ENCODE measurements around the gene ACADS.

The ACADS gene

GRCh38 chr12:120685522-120685921 is 40.1 kb upstream of the ACADS start:
- TF ChIP-seq CTCF (IDR thresholded peaks at IDR 0.05; ENCODE audit: control extremely low read depth, extremely low read depth, low read depth, missing control alignments): no peak
- ChIA-PET POLR2A (interaction anchor here (2.0 kb wide), 1 partner anchor 484 kb away, joined by 8 read pairs; the partner anchor contains the start of gene RPLP0), CTCF (interaction anchor here (1.4 to 2.5 kb wide), 3 partner anchors 37 to 286 kb away, joined by 3 to 9 read pairs (median 4); no protein-coding TSS in a partner anchor)
- no peak for DNase-seq (ENCODE audit: extremely low spot score)

- TF ChIP-seq CTCF (IDR thresholded peaks at IDR 0.05; ENCODE audit: control extremely low read depth, extremely low read depth, low read depth, missing control alignments): no peak
- CTCF ChIA-PET: interaction anchor here (0.7 to 6.1 kb wide), 10 partner anchors 10 to 374 kb away, joined by 3 to 50 read pairs (median 4); no protein-coding TSS in a partner anchor
- POLR2A ChIA-PET: interaction anchor here (0.5 to 2.0 kb wide), 2 partner anchors 485 to 876 kb away, joined by 5 to 8 read pairs; partner anchors contain the start of gene RPLP0
- peak; percentile 93 for DNase-seq (ENCODE audit: extremely low spot score)
These were observed 39.4 kb upstream of the ACADS start for GRCh38 chr12:120686151-120686689.

- peak; percentile 99 for DNase-seq (ENCODE audit: extremely low spot score)
- TF ChIP-seq CTCF (IDR thresholded peaks at IDR 0.05; ENCODE audit: control extremely low read depth, extremely low read depth, low read depth, missing control alignments): peak; percentile 52
- ChIA-PET CTCF (interaction anchor here (0.7 to 6.1 kb wide), 13 partner anchors 11 to 373 kb away, joined by 3 to 50 read pairs (median 4); partner anchors contain the start of gene UNC119B), POLR2A (interaction anchor here (0.5 to 2.0 kb wide), 4 partner anchors 11 to 875 kb away, joined by 3 to 8 read pairs (median 4); partner anchors contain the start of gene RPLP0)
These were observed 38.7 kb upstream of the ACADS start, which contains the start of gene MLEC for GRCh38 chr12:120686690-120687577. TSS of gene MLEC (plus strand) at chr12:120687149. CDS start at chr12:120687297, 148 bp downstream.

- ChIA-PET POLR2A (interaction anchor here (1.0 to 2.0 kb wide), 2 partner anchors 13 to 487 kb away, joined by 3 to 8 read pairs; partner anchors contain the start of gene RPLP0), CTCF (interaction anchor here (0.8 to 6.1 kb wide), 9 partner anchors 9 to 40 kb away, joined by 3 to 50 read pairs (median 4); partner anchors contain the start of gene UNC119B)
- no peak for TF ChIP-seq CTCF (IDR thresholded peaks at IDR 0.05; ENCODE audit: control extremely low read depth, extremely low read depth, low read depth, missing control alignments)
- DNase-seq (ENCODE audit: extremely low spot score): no peak
These were observed 37.9 kb upstream of the ACADS start for GRCh38 chr12:120687578-120688289.

- ChIA-PET POLR2A (no interaction called here), CTCF (interaction anchor here (0.8 to 6.1 kb wide), 11 partner anchors 10 to 44 kb away, joined by 3 to 50 read pairs (median 4); partner anchors contain the start of gene UNC119B)
- DNase-seq (ENCODE audit: extremely low spot score): no peak
These were observed 37.0 kb upstream of the ACADS start for GRCh38 chr12:120688527-120689071.

More at GRCh38 chr12:120688527-120689071, 37.0 kb upstream of the ACADS start:
- no peak for TF ChIP-seq CTCF (IDR thresholded peaks at IDR 0.05; ENCODE audit: control extremely low read depth, extremely low read depth, low read depth, missing control alignments)

All from GM10248 (cell line).